KOPT-K1 (cell line): ENCODE measurements around the gene RGPD4.
"Not testable (repeated sequence)": the region's sequence is repeated elsewhere in the genome, so short reads cannot be mapped to it uniquely, and the experiment has no call there.

Experiments used
- H3K27ac ChIP-seq: fragments of 200-600 bp; sonication (generic); 2 replicates; pipeline ENCODE4 v1.5.1; 2016; ENCODE audit warnings: antibody characterized with exemption, mild to moderate bottlenecking, low read depth, low read length; ENCODE audit not compliant: poor library complexity, severe bottlenecking
- H3K36me3 ChIP-seq: fragments of 200-600 bp; sonication (generic); 2 replicates; pipeline ENCODE4 v1.5.1; 2017; ENCODE audit warnings: antibody characterized with exemption, mild to moderate bottlenecking, low read length, moderate library complexity; ENCODE audit not compliant: insufficient read depth
- H3K9me3 ChIP-seq: fragments of 200-600 bp; sonication (generic); 2 replicates; pipeline ENCODE4 v1.5.1; 2017; ENCODE audit warnings: antibody characterized with exemption, low read length, mild to moderate bottlenecking; ENCODE audit not compliant: insufficient read depth, poor library complexity, severe bottlenecking

RGPD4 gene

DNA sequence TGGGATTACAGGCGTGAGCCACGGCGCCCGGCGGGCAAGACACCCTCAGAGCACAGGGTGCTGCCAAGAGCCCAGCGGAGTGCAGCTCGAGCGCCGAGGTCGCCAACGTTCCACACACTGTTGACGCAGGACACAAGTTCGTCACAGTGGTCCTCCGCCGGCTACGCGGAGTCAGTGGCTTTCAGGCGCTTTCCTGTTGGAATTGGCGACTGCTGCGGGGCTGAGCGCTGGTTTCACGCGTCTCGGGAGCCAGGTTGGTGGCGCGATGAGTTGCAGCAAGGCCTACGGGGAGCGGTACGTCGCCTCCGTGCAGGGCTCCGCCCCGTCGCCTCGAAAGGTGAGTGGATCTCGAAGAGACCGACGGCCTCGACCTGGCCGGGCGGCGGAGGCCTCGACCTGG lies at the start of gene RGPD4:
Gene RGPD4, plus strand, starts transcription at position 144 of the 400 bp plus-strand sequence. Its CDS starts 122 bp downstream, at position 266.
- H3K27ac ChIP-seq, H3K9me3 ChIP-seq: not testable (repeated sequence)

DNA sequence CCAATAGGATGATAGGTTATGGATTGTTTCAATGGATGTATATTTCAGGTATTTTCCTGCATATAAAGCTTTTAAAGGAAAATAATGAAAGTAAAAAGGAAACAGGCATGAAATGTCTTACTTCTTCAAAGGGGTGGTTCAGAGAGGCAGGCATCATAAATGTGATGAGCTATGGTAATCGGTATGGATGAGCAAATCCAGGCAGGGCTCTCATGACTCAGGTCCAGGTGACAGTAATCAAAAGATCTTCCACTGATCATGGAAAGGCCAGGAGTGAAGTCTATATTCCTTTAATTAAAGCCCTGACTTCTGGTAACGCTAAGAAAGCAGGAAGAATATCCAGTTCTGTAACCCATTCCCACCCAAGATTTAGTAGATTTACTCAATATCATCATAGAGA lies 48.7 kb upstream of the RGPD4 start:
- no peaks in the 10 kb centered on the region for H3K36me3 ChIP-seq
- no peak overlapping the region for H3K27ac ChIP-seq
- no peaks in the 10 kb centered on the region for H3K9me3 ChIP-seq

More for the DNA sequence above, at the start of gene RGPD4:
- H3K36me3 ChIP-seq = not testable (repeated sequence)

DNA sequence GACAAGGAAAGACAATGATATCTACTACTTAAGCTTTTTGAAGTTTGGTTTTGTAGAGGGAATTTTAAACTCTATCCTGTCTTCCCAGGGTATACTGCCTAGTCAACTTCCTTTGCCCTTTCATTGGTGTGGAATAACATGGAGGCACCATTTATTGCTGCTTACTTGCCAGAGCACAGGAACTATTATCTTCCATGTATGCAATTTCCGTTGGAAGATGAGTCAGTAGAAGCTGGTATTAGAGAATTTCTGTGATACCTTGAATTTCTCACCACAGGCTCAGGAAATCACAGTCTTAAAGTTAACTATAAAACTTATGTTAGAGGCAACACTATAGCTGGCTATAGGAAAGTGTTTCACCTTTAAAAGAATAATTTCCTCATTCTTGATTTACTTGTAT lies 40.9 kb upstream of the RGPD4 start:
- no peak overlapping the region for H3K27ac ChIP-seq
- no peaks in the 10 kb centered on the region for H3K9me3 ChIP-seq
- no peaks in the 10 kb centered on the region for H3K36me3 ChIP-seq

DNA sequence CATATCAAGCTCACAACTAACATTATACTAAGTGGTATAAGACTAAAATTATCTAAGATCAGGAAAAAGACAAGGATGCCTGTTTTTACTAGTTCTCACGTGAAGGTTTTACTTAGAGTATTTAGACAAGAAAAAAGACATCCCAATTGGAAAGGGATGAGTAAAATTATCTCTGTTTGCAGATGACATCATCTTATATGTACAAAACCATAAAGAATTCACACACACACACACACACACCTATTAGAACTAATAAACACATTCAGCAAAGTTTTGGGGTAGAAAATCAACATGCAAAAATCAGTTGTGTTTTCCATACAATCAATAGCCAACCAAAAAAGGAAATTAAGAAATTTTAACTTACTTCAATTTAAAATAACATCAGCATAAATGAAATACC lies 35.9 kb upstream of the RGPD4 start:
- H3K9me3 ChIP-seq = no peaks in the 10 kb centered on the region
- no peak overlapping the region for H3K27ac ChIP-seq
- no peaks in the 10 kb centered on the region for H3K36me3 ChIP-seq

DNA sequence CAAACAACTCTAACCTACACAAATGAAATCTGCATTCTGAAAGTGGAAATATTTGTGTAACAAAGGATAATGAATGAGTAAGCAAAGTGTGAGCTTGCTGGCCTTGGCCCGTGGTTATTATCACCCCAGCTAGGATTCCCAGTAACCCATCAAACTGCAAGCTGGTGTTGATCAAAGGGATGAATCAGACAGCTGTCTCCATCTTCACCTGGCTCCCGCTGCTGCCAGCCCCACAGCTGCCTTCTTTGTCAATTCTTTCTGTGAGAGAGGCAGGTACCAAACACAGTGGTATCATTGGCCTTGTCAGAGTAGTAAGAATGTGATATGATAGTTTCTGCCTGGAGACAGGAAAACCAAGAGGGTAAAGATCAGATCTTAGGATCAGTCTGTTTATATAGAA lies 25.2 kb upstream of the RGPD4 start:
- Histone ChIP-seq H3K9me3 (no peaks in the 10 kb centered on the region), H3K36me3 (no peaks in the 10 kb centered on the region), H3K27ac (no peak overlapping the region)

DNA sequence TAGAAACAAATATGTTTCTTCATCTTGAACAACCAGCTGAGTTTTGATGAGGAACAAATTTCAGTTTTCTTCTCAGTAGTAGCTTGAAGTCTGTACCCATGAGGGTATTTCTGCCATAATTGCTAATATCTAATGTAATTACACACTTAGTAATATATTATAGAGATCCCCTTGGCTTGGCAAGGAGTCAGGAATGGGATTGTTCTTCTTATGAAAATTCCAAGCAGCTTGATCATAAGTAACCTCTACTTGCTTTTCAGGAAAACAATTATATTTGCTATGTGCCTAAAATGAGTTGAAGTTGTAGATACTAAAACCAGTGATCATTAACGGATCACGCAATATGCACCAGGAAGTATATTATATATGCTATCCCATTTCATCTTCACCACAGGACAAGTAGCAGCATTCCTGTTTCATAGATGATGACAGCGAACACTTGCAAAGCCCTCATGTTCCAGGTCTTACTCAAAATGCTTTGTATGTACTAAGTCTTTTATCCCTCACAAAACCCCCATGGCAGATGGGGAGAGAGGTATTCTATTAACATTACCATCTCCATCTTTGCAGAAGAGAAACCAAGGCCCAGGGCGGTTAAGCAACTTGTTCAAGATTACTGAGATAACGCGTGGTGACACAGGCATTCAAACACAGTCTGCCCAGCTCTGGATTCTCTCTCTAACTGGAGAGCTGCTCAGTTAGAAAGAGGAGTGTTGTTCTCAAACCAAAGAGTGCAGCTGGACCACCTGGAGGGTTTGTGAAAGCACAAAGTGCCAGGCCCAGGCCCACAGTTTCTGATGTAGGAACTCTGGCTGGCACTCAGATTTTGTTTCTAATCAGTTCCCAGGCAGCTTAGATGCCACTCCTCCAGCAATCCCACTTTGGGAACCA lies 21.8 kb upstream of the RGPD4 start:
- no peaks in the 10 kb centered on the region for H3K36me3 ChIP-seq
- no peaks in the 10 kb centered on the region for H3K9me3 ChIP-seq
- H3K27ac ChIP-seq = no peak overlapping the region

DNA sequence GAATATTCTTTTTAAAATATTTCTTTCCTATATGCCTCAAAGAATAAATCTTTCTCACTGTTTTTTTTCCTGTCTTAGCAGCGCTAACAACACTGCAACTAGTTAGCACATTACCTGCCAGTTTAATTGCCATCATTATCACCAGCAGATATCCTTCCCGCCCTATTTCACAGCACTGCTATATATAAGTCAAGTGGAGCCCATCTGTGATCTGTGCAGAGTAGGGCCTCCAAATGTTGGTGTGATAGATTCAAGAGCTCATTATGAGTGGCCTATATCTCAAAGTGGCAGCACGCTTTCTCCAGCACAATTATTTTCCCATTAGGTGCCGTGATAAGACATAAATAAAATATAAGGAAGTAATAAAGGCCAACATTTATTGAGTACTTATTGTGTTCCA lies 19.8 kb upstream of the RGPD4 start:
- H3K9me3 ChIP-seq = no peaks in the 10 kb centered on the region
- no peak overlapping the region for H3K27ac ChIP-seq
- H3K36me3 ChIP-seq = no peaks in the 10 kb centered on the region

DNA sequence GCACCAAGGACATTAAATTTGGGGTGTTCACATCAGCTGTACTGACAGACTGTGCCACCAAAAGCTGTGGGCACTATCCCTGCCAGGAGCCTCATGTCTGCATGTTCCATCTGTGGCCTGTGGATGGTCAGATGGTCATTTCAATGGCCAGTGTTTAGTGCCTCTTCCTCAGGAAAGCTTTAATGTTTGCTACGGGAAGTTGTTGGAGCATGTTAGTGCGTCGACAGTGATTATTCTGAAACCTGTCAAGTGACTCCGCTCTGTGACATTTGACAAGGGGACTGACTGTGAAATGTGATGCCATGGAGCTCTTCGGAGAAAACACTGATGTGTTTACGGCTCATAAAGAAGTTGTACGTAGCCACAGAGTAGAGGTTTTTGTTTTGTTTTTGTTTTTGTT lies 18.7 kb upstream of the RGPD4 start:
- Histone ChIP-seq H3K36me3 (no peaks in the 10 kb centered on the region), H3K27ac (no peak overlapping the region), H3K9me3 (no peaks in the 10 kb centered on the region)

DNA sequence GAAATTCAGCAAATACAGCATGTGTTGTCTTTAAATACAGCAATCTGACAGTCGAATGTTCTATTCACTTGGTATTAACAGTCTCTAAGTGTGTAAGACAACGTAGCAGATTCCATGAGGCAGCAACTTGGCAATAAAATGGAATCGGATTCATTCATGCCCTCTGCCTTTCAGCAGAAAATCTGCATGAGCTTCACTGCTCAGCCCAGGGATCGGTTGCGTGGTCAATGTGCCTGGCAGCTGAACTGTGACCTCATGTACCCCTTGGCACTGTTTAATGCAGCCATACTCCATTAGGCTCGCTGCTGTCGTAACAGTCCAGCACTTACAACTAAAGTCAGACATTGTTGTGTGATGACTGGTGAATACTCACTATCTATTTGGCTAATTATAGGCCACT lies 17.7 kb upstream of the RGPD4 start:
- no peak overlapping the region for H3K27ac ChIP-seq

DNA sequence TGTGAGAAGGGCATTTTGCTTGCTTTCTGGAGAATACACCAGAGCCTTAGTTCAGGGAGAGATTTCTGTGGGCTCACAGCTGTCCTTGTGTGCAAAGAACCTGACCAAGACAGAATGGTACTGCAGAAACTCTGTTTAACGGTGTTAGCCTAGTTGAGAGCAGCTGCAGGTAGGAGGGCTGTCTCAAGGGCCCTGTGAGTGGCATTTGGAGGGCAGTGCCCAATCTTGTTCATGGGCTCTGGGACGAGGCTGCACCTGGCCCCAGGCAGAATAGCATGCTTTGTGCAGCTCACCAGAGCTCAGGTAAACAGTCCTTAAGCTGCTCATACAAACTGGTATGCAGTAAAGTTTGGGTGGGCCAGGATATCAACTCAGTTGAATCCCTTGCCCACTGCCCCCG lies 16.9 kb upstream of the RGPD4 start:
- no peak overlapping the region for H3K27ac ChIP-seq

More for the DNA sequence above, 17.7 kb upstream of the RGPD4 start:
- H3K36me3 ChIP-seq = no peaks in the 10 kb centered on the region
- no peaks in the 10 kb centered on the region for H3K9me3 ChIP-seq

DNA sequence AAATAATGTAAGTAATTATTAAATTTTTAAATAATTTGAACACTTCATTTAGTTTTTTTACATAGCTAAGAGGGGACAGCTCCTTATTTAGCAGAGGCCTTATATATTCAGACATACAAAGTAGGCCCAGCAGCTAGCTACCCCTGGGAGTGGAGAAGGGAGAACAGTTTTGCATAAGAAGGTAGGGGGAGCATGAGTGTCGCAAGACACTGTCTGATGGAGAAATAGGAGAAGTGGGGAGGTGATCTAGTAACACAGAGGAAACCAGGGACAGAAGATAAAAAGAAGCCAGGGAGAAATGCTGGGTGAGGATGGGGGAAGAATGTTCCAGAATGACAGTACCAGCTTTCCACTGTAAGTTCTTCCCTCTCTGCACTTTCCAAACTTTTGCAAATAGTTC lies 16.0 kb upstream of the RGPD4 start:
- Histone ChIP-seq H3K9me3 (no peaks in the 10 kb centered on the region), H3K27ac (no peak overlapping the region), H3K36me3 (no peaks in the 10 kb centered on the region)

More for the DNA sequence above, 16.9 kb upstream of the RGPD4 start:
- no peaks in the 10 kb centered on the region for H3K36me3 ChIP-seq
- H3K9me3 ChIP-seq = no peaks in the 10 kb centered on the region

DNA sequence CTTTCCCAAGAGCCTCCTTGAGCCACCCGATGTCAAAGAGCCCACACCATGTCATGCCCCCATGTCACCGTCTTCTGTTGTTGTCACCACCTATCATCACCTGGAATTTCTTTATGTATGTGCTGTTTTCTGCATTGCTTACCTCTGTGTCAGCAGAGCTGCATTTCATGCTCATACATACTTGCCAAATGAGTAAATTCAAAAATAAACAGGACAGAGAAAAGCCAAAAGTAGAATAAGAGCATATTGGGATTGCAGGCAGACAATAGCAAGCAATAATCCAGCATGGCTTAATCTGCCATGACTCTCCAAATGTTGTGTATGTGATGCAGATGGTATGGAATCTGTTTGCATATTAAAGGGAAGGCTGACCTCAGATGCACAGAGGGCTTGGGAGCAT lies 15.3 kb upstream of the RGPD4 start:
- H3K9me3 ChIP-seq = no peaks in the 10 kb centered on the region
- H3K36me3 ChIP-seq = no peaks in the 10 kb centered on the region
- H3K27ac ChIP-seq = no peak overlapping the region

DNA sequence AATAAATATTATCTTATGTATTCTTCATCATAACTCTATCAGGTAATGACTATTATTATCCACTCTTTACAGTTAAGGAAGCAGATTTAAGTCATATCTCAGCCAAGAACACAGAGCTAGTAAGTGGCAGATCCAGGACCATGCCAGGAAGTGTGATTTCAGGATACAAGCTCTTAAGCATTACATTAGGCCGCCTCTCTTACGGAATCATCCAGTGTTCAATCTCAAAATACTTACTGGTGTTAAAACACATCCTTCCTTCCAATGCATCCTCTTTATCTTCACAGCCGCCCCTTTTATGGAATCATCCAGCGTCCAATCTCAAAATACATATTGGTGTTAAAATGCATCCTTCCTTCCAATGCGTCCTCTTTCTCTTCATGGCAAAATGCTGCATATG lies 14.7 kb upstream of the RGPD4 start:
- Histone ChIP-seq H3K27ac (no peak overlapping the region), H3K36me3 (no peaks in the 10 kb centered on the region), H3K9me3 (no peaks in the 10 kb centered on the region)

DNA sequence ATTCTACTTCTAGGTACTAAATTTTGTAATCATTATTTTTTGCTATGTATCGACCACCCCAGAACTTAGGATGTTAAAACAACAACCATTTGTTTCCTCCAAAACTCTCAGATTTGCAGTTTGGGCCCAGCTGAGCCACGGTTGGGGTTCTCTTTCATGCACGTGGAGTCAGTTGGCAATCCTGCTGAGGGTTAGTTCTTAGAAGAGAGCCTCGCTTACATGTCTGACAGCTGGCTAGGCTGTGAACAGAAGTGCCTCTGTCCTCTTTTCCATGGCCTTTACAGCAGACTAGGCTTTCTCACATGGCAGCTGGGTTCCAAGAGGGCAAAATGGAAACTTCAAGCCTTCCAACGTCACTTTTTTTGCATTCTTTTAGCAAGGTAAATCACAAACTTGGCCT lies 9.3 kb upstream of the RGPD4 start:
- H3K9me3 ChIP-seq = no peaks in the 10 kb centered on the region
- no peak overlapping the region for H3K27ac ChIP-seq
- H3K36me3 ChIP-seq = no peaks in the 10 kb centered on the region

DNA sequence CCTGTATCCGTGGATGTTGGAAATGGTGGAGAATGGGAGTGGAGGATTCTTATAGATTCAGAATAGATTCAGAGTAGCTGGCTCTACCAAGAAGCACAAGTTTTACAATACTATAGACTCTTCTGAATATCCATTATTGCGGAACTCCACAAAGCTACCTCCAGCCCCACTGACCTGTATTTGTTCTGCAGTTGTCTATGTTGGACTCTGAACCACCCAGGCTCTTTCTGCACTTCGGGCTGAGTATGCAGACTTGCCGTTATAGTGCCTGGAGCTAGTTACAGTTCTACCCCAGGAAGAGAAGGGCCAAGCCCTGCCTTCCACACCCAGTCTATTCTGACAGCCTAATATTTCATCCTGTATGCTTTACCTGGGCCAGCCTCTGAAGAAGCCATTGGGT lies 4.4 kb upstream of the RGPD4 start:
- Histone ChIP-seq H3K9me3 (no peaks in the 10 kb centered on the region), H3K27ac (no peak overlapping the region), H3K36me3 (no peaks in the 10 kb centered on the region)
